Ascending aorta (tissue), 2 donors: ENCODE measurements around the gene SLC25A21. TPM values are rescaled to one million over a fixed set of nuclear protein-coding genes. Genes with fewer than 3 reads are reported as not detected.

ENCODE experiments used
- DNase-seq, 2 donors: peaks; one replicate each; pipeline ENCODE4 v3.0.0-alpha.2; 2019; ENCODE audit warnings: low spot score in 2 of 2
- H3K27ac ChIP-seq, 2 donors: fragments of 200-600 bp; sonication (generic); one replicate each; pipeline ENCODE4 v1.5.1; 2016 to 2017; ENCODE audit warnings: mild to moderate bottlenecking in 1 of 2
- H3K27me3 ChIP-seq: fragments of 200-600 bp; sonication (generic); one replicate; pipeline ENCODE4 v1.5.1; 2017
- H3K36me3 ChIP-seq, 2 donors: fragments of 200-600 bp; sonication (generic); one replicate each; pipeline ENCODE4 v1.5.1; 2016
- H3K4me1 ChIP-seq, 2 donors: fragments of 200-600 bp; sonication (generic); one replicate each; pipeline ENCODE4 v1.5.1; 2016 to 2017; ENCODE audit warnings: mild to moderate bottlenecking in 1 of 2
- H3K4me3 ChIP-seq, 2 donors: fragments of 200-600 bp; sonication (generic); one replicate each; pipeline ENCODE4 v1.5.1; 2016 to 2017; ENCODE audit warnings: mild to moderate bottlenecking in 1 of 2
- H3K9me3 ChIP-seq, 2 donors: fragments of 200-600 bp; sonication (generic); one replicate each; pipeline ENCODE4 v1.5.1; 2016
- intact Hi-C: fragments of 100-400 bp; cut with DNase I; formaldehyde crosslinking; loops from one replicate; pipeline ENCODE4 v1.15.1; 2023
- total RNA-seq: library from RNA; depleted of rRNA; stranded (reverse); fragments of >200 nt; gene quantifications from one replicate; pipeline ENCODE4 v1.1.0, GENCODE V29; 2016
- TF ChIP-seq, protein P1 (sequence below), 3 experiments: fragments of 200-600 bp in 2 of 3; fragments of 450-650 bp in 1 of 3; sonication (generic) in 2 of 3; IDR thresholded peaks; one replicate each; pipeline ENCODE4 v1.5.1; 2016 to 2019; ENCODE audit warnings: antibody characterized with exemption in 3 of 3, mild to moderate bottlenecking in 1 of 3, moderate library complexity in 1 of 3

Gene SLC25A21
- total RNA-seq, 1 donor from 2014 or later, result not detected

DNA sequence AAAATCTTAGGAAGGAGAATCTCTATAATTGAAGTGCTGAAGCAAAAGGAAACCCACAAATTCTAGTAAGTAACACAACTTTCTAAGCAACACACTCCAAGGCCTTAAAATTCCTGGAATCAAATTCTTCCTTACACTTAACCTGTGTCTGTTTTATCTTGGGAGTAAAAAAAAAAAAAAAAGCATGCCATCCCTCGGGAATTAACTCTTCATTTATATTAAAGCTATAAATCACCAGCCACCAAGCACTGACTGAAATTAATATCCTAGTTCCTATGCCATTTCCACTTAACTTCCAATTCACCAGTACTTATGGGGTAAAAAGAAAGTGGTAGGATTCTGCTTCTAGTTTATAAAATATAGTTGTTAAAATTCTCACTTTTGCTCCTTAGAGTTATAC is 238.1 kb downstream of the SLC25A21 start:
- Histone ChIP-seq H3K9me3 (no peaks in the 10 kb centered on the region), H3K4me1 (no peaks in the 10 kb centered on the region), H3K27ac (no peak overlapping the region), H3K27me3 (no peaks in the 10 kb centered on the region), H3K4me3 (no peak overlapping the region), H3K36me3 (no peaks in the 10 kb centered on the region)
- DNase-seq, result no peak
- intact Hi-C loops, result no loop called here
- TF ChIP-seq, protein P1, sequence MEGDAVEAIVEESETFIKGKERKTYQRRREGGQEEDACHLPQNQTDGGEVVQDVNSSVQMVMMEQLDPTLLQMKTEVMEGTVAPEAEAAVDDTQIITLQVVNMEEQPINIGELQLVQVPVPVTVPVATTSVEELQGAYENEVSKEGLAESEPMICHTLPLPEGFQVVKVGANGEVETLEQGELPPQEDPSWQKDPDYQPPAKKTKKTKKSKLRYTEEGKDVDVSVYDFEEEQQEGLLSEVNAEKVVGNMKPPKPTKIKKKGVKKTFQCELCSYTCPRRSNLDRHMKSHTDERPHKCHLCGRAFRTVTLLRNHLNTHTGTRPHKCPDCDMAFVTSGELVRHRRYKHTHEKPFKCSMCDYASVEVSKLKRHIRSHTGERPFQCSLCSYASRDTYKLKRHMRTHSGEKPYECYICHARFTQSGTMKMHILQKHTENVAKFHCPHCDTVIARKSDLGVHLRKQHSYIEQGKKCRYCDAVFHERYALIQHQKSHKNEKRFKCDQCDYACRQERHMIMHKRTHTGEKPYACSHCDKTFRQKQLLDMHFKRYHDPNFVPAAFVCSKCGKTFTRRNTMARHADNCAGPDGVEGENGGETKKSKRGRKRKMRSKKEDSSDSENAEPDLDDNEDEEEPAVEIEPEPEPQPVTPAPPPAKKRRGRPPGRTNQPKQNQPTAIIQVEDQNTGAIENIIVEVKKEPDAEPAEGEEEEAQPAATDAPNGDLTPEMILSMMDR (IDR thresholded peaks at IDR 0.05), result no peak

DNA sequence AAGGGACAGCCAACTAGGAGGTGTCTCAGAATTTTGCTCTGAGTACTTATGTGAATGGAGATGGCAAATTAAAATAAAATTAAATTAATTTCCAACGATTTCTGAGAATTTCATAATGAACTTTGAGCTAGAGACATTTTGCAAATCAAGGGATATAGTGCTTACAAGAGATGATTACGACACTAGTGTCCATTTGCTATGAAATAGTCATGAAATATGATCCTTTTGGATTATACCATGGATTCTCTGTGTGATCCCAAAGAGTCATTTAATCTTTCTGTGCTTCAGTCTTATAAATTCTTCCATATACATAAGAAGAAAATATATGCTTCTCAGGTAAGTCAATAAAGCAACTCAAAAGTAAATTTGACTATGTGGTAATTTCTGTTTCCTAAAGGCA is 240.6 kb downstream of the SLC25A21 start:
- intact Hi-C loops, result no loop called here

DNA sequence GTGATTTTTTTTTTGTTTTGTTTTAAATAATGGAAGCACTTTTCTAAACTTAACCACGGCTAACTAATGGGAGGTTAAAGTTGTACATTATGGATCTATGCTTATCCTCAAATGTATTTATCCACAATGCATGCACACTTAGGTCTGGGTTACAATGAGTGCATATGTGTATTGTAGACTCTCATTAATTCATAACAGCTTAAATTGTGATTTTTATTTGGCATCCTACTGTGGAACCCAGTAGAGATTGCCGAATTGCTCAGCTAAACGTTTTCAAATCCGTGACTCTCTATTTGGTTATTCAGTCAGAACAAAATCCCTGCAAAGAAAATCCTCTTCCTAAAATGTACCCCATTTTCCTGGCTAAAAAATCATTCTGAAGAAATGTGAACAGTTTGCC is 244.0 kb downstream of the SLC25A21 start:
- TF ChIP-seq, protein P1 (IDR thresholded peaks at IDR 0.05), result no peak
- Histone ChIP-seq H3K36me3 (no peaks in the 10 kb centered on the region), H3K27ac (no peak overlapping the region), H3K4me3 (no peak overlapping the region), H3K9me3 (no peaks in the 10 kb centered on the region), H3K27me3 (no peaks in the 10 kb centered on the region), H3K4me1 (no peaks in the 10 kb centered on the region)
- intact Hi-C loops, result no loop called here
- no peak for DNase-seq

More for the DNA sequence above, 240.6 kb downstream of the SLC25A21 start:
- Histone ChIP-seq H3K27me3 (no peaks in the 10 kb centered on the region), H3K4me3 (no peak overlapping the region), H3K4me1 (no peaks in the 10 kb centered on the region), H3K9me3 (no peaks in the 10 kb centered on the region), H3K27ac (no peak overlapping the region), H3K36me3 (no peaks in the 10 kb centered on the region)
- DNase-seq, result no peak
- TF ChIP-seq, protein P1 (IDR thresholded peaks at IDR 0.05), result no peak

DNA sequence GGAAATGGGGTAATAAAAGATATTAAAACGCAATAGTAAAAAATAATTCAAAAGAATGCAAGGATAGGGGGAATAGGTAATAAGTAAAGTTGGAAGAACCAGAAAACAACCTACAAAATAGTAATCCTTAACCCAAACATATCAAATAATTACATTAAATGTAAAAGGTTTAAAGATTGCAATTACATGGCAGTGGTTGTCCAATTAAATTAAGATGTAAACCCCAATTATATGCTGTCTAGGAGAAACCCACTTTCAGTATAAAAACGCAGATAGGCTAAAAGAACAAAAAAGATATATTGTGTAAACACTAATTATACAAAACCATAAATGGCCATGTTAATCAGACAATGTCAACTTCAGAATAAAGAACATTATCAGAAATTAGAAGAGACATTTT is 247.3 kb downstream of the SLC25A21 start:
- no peak overlapping the region for H3K4me3 ChIP-seq
- H3K27me3 ChIP-seq, result no peaks in the 10 kb centered on the region
- no peaks in the 10 kb centered on the region for H3K9me3 ChIP-seq
- TF ChIP-seq, protein P1 (IDR thresholded peaks at IDR 0.05), result no peak
- H3K27ac ChIP-seq, result no peak overlapping the region
- no peaks in the 10 kb centered on the region for H3K36me3 ChIP-seq
- no peaks in the 10 kb centered on the region for H3K4me1 ChIP-seq
- no peak for DNase-seq
- intact Hi-C loops, result no loop called here

DNA sequence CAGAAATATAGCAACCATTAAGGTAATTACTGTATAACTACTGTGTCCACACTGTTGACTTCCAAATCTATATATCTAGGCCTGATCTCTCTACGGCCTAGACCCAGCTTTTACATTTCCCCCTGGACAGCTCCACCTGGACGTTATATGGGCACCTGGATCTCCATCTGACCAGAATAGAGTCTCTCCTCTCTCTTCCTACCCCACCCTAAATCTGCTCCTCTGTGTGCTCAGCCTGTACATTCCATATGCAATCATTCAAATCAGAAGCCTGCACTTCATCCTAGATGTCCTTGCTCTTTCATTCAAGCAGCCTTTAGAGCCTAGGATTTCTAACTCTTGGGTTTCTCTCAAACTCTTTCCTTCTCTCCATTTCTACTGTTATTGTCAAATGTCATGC is 255.7 kb downstream of the SLC25A21 start:
- intact Hi-C loops, result no loop called here
- H3K36me3 ChIP-seq, result no peaks in the 10 kb centered on the region

More for the DNA sequence above, 255.7 kb downstream of the SLC25A21 start:
- Histone ChIP-seq H3K27ac (no peak overlapping the region), H3K9me3 (no peaks in the 10 kb centered on the region), H3K27me3 (no peaks in the 10 kb centered on the region), H3K4me3 (no peak overlapping the region), H3K4me1 (no peaks in the 10 kb centered on the region)
- TF ChIP-seq, protein P1 (IDR thresholded peaks at IDR 0.05), result no peak
- DNase-seq, result no peak
